Stimulated activated CD8-positive, alpha-beta memory T cell treated with anti-CD3 and anti-CD28 coated beads, Interleukin-15, amount 100 ng/mL, for 24 hours (primary cell): ENCODE data around the gene HK1.
"Not testable (repeated sequence)": the region's sequence is repeated elsewhere in the genome, so short reads cannot be mapped to it uniquely, and the experiment has no call there.

Experiments
- DNase-seq: peaks from one replicate; pipeline ENCODE4 v3.0.0-alpha.2; 2020; ENCODE audit warnings: low read depth

The HK1 gene

GRCh38 chr10:69278446-69278963 lies at the start of gene HK1:
Gene HK1, plus strand, starts transcription at chr10:69278496.
- DNase-seq, result no peak

GRCh38 chr10:69229616-69229916 lies 48.7 kb upstream of the HK1 start:
- no peak for DNase-seq

GRCh38 chr10:69230128-69230527 lies 48.2 kb upstream of the HK1 start:
- no peak for DNase-seq

GRCh38 chr10:69232252-69232651 lies 46.0 kb upstream of the HK1 start:
- no peak for DNase-seq

- no peak for DNase-seq
Observed at GRCh38 chr10:69232736-69233480, 45.4 kb upstream of the HK1 start.

GRCh38 chr10:69234447-69234846 lies 43.8 kb upstream of the HK1 start:
- no peak for DNase-seq

- peak; percentile 79 for DNase-seq
Observed at GRCh38 chr10:69237528-69238159, 40.7 kb upstream of the HK1 start.

GRCh38 chr10:69239136-69239535 lies 39.2 kb upstream of the HK1 start:
- no peak for DNase-seq

GRCh38 chr10:69239816-69240434 lies 38.4 kb upstream of the HK1 start:
- DNase-seq, result no peak

- DNase-seq, result no peak
Observed at GRCh38 chr10:69240455-69240854, 37.8 kb upstream of the HK1 start.

- DNase-seq, result no peak
Observed at GRCh38 chr10:69241575-69241974, 36.7 kb upstream of the HK1 start.

- no peak for DNase-seq
Observed at GRCh38 chr10:69242040-69242851, 36.0 kb upstream of the HK1 start.

- no peak for DNase-seq
Observed at GRCh38 chr10:69242852-69243212, 35.5 kb upstream of the HK1 start.

- DNase-seq, result no peak
Observed at GRCh38 chr10:69243817-69244216, 34.5 kb upstream of the HK1 start.

GRCh38 chr10:69246036-69246435 lies 32.3 kb upstream of the HK1 start:
- DNase-seq, result no peak

GRCh38 chr10:69246581-69247312 lies 31.5 kb upstream of the HK1 start:
- no peak for DNase-seq

- no peak for DNase-seq
Observed at GRCh38 chr10:69247313-69247710, 31.0 kb upstream of the HK1 start.

- no peak for DNase-seq
Observed at GRCh38 chr10:69248117-69248730, 30.1 kb upstream of the HK1 start.

- no peak for DNase-seq
Observed at GRCh38 chr10:69250041-69250440, 28.3 kb upstream of the HK1 start.

GRCh38 chr10:69251417-69251816 lies 26.9 kb upstream of the HK1 start:
- not testable (repeated sequence) for DNase-seq

GRCh38 chr10:69253171-69253570 lies 25.1 kb upstream of the HK1 start:
- no peak for DNase-seq
